Measurements from ENCODE around the gene DENND4A. TPM values are rescaled to one million over a fixed set of nuclear protein-coding genes. Genes with fewer than 3 reads are reported as not detected.
A peak's percentile ranks its signal among the peaks of the same experiment; 100 is the strongest.

The DENND4A gene
- total RNA-seq, 6 donors from 2014 or later, result 20.9 to 66.4 (median 30.8) TPM

DNA sequence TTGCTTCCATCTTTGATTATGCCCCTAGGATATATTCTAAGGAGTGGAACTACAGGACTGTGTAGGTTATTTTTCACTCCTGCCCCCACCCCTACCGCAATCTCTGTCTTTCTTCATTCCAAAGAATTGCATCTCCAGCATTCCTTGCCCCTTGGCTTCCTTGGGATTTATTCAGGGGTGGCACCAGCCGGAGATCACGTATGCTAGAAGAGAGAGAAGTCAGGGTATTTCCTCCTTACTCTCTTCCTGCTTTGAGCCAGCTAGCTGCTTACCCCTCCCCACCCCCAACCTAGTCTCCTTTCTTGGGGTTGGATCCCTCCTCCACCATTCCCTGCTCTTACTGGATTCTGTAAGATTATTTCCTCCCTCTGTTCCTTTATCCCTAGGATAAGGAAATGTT lies 35.0 kb upstream of the DENND4A start:
- ATAC-seq (ENCODE audit: low FRiP score in 2 of 2), result no peak
- H3K9me3 ChIP-seq, result no peaks in the 10 kb centered on the region
- 36 to 52% methylated on average over 3 of the region's 3 CpGs for WGBS, 2 donors

GRCh38 chr15:65824941-65825544 lies 33.0 kb upstream of the DENND4A start:
- no peaks in the 10 kb centered on the region for H3K27me3 ChIP-seq
- 46 to 54% methylated on average over 4 to 5 of the region's 5 CpGs for WGBS, 2 donors
- H3K27ac ChIP-seq, result peak overlapping the region in 2 of 4 donors; percentile 24 to 35
- TF ChIP-seq EP300 (IDR thresholded peaks at IDR 0.05) (no peak), POLR2AphosphoS5 (IDR thresholded peaks at IDR 0.05) (peak in 1 of 2 donors; percentile 27), POLR2A (IDR thresholded peaks at IDR 0.05) (no peak), CTCF (IDR thresholded peaks at IDR 0.05) (no peak)
- H3K4me1 ChIP-seq, result peaks cover 8 to 46% (median 30%) of the 10 kb centered on the region in 4 donors
- ATAC-seq (ENCODE audit: low FRiP score in 2 of 2) (peak in 1 of 2 donors; percentile 68), DNase-seq (peak in 1 of 2 donors; percentile 68)
- H3K4me3 ChIP-seq, result no peak overlapping the region
- H3K9me3 ChIP-seq, result no peaks in the 10 kb centered on the region
- no peaks in the 10 kb centered on the region for H3K36me3 ChIP-seq

More for the DNA sequence above, 35.0 kb upstream of the DENND4A start:
- Histone ChIP-seq H3K4me3 (no peak overlapping the region), H3K4me1 (peaks cover 14 to 49% (median 31%) of the 10 kb centered on the region in 4 donors), H3K27ac (peak overlapping the region in 2 of 4 donors; percentile 40 to 66), H3K36me3 (no peaks in the 10 kb centered on the region), H3K27me3 (no peaks in the 10 kb centered on the region)
- no peak for DNase-seq
- no peak for TF ChIP-seq CTCF (IDR thresholded peaks at IDR 0.05)

- TF ChIP-seq CTCF (IDR thresholded peaks at IDR 0.05) (peak; percentile 25 to 60 (median 56)), POLR2A (IDR thresholded peaks at IDR 0.05) (no peak)
- Histone ChIP-seq H3K4me3 (no peak overlapping the region), H3K9me3 (no peaks in the 10 kb centered on the region), H3K4me1 (peaks cover 10 to 48% (median 33%) of the 10 kb centered on the region in 4 donors), H3K27ac (peak overlapping the region in 2 of 4 donors; percentile 24 to 35), H3K36me3 (no peaks in the 10 kb centered on the region), H3K27me3 (no peaks in the 10 kb centered on the region)
- DNase-seq (peak in 1 of 2 donors; percentile 42), ATAC-seq (ENCODE audit: low FRiP score in 2 of 2) (peak; percentile 75 to 91)
- 72 to 78% methylated on average over 7 of the region's 7 CpGs for WGBS, 2 donors
These were observed 32.1 kb upstream of the DENND4A start for GRCh38 chr15:65824031-65824743.

GRCh38 chr15:65822316-65822715 lies 30.2 kb upstream of the DENND4A start:
- Histone ChIP-seq H3K4me1 (peaks cover 16 to 39% (median 30%) of the 10 kb centered on the region in 4 donors), H3K27me3 (no peaks in the 10 kb centered on the region)

More at GRCh38 chr15:65822316-65822715, 30.2 kb upstream of the DENND4A start:
- Histone ChIP-seq H3K36me3 (no peaks in the 10 kb centered on the region), H3K27ac (no peak overlapping the region), H3K9me3 (no peaks in the 10 kb centered on the region), H3K4me3 (no peak overlapping the region)
- WGBS, 2 donors, result 81 to 87% methylated on average over 3 of the region's 3 CpGs
- DNase-seq (no peak), ATAC-seq (ENCODE audit: low FRiP score in 2 of 2) (no peak)
- no peak for TF ChIP-seq EP300 (IDR thresholded peaks at IDR 0.05)
- TF ChIP-seq CTCF (IDR thresholded peaks at IDR 0.05), result no peak
- no peak for TF ChIP-seq POLR2AphosphoS5 (IDR thresholded peaks at IDR 0.05)
- no peak for TF ChIP-seq POLR2A (IDR thresholded peaks at IDR 0.05)
